Erythroblast (primary cell): ENCODE data around the gene MTOR.
"Not testable (repeated sequence)": the region's sequence is repeated elsewhere in the genome, so short reads cannot be mapped to it uniquely, and the experiment has no call there.

Source experiments
- DNase-seq, 2 experiments: peaks; one replicate each; lab custom pipeline; 2025; lab: John Stamatoyannopoulos, UW
- GATA1 ChIP-seq: IDR thresholded peaks from 2 replicates; pipeline ENCODE4 v1.6.1; 2011; ENCODE audit warnings: low read depth, mild to moderate bottlenecking, control low read depth, low read length, moderate library complexity
- POLR2A ChIP-seq: IDR thresholded peaks from 2 replicates; pipeline ENCODE4 v1.6.1; 2011; ENCODE audit warnings: mild to moderate bottlenecking, low read length

MTOR gene

DNA sequence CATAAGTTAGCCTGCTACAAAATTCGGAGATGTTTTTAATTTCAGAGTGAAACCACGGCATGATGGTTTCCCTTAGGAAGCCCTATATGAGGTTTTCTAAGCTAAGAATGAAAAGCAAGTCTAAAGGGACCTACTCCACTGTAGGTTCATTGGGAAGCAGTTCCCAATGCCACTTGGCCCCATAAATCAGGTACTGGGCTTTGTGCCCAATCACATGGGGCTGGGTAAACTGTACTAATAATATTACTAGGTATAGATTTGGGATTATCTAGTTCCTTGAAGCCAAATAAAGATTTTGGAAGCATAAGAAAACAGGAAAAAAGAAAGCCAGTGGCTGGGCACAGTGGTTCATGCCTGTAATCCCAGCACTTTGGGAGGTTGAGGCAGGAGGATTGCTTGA, 92.2 kb downstream of the MTOR start:
- DNase-seq = no peak
- TF ChIP-seq POLR2A (no peak), GATA1 (no peak)

DNA sequence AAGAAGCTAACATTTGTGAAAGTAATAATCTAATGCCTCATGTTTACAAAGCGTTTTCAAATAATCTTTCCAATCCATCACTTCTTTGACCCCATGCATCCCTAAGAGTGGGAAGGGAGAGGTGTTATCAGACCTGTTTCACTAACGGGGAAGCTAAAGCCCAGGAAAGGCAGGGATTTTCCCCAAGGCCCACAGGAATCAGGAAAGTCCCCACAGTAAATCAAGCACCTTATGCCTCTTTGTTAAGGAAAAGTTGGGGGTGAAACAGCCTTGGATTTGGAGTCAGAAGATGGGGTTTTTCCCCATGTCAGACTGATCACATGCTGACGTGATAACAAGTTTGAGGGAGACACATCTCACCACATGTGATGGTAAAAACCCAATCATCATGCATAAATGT, 93.1 kb downstream of the MTOR start:
- no peak for TF ChIP-seq POLR2A
- TF ChIP-seq GATA1 = no peak
- no peak for DNase-seq

DNA sequence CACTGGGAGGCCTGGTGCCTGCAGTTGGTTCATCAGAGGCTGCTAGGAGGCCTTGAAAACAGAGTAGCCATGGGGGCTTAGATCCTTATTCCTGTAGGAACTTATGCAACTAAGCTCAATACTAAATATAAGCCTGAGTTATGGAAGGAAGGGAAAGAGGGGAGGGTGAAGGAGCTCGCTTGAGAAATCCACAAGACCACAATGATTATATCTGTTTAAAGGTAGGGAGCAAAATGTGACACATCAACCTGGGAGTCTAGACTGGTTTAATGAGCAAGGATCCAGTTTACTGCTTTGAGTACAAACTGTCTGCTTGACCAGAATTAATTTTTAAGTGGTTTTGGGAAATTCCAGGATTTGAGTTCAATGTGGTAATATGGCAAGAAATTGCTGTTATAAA, 93.6 kb downstream of the MTOR start:
- TF ChIP-seq POLR2A (no peak), GATA1 (no peak)
- no peak for DNase-seq

DNA sequence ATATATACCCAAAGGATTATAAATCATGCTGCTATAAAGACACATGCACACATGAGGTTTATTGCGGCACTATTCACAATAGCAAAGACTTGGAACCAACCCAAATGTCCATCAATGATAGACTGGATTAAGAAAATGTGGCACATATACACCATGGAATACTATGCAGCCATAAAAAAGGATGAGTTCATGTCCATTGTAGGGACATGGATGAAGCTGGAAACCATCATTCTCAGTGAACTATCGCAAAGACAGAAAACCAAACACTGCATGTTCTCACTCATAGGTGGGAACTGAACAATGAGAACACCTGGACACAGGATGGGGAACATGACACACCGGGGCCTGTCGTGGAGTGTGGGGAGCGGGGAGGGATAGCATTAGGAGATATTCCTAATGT, 95.6 kb downstream of the MTOR start:
- DNase-seq = not testable (repeated sequence)

DNA sequence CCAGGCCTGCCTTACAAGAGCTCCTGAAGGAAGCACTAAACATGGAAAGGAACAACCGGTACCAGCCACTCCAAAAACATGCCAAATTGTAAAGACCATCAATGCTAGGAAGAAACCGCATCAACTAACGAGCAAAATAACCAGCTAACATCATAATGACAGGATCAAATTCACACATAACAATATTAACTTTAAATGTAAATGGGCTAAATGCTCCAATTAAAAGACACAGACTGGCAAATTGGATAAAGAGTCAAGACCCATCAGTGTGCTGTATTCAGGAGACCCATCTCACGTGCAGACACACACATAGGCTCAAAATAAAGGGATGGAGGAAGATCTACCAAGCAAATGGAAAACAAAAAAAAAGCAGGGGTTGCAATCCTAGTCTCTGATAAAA, 99.6 kb downstream of the MTOR start:
- not testable (repeated sequence) for DNase-seq

DNA sequence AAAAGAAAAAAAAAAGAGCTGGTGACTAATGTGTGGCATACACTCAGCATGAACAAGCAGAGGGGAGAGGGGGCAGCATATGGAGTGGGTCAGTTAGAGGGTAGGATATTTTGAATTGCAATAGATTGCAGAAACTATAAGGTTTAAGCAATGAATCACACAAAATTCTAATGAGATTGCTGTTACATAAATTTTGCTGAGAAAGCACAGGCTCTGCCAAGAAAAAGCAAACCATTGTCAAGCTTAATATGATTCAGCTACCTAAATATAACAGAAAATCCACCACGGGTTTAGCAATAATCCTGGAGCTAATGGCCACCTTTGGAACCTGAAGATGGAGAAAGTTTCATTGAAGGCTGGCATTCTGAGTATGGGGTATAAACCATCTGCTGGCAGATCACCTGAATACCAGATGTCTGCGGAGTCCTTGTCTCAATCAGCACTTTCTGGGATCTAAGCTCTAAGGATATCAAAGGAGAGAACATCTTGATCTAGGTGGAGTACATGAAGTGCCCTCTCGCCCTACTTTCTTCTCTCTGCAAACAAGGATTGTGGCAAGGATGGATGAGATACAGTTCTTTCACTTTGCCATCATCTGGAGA, 103.5 kb downstream of the MTOR start:
- no peak for DNase-seq
- TF ChIP-seq GATA1 (no peak), POLR2A (no peak)

DNA sequence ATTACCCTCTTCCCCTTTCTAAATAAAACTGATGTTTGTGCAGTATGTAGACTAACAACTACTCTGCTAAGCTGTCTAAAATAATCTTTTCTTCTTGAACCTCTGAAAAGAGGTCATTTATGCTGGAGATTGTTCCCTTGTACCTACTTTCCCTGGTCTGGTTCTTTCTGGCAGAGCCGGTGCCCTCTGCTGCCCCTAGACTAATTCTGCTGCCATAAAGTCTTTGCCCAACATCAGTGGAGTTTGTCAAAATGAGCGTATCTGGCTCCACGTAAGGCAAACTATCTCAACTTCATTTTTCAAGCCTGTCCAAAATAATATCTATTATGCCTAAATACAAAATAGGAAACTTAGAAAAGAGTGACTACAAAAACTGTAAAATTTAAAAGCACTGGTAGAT, 104.1 kb downstream of the MTOR start:
- DNase-seq = no peak
- TF ChIP-seq POLR2A (no peak), GATA1 (no peak)

DNA sequence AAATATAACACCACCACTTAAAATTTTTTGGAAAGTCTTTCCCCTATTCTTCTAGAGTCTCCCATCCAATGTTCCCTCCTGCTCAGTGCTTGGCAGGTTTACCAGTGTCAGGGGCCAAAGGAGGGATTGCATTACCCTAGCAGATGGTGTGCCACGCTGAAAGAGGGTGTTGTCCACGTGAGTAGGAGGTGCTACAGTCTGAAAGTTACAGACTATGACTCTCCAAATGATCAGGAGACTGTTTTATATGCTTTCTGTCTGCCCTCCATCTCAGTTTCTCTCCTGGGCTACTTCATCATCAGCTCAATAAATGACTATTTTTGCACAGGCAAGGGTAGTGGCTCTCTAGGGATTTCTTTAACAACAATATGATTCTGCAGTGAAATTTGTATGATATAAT, 104.5 kb downstream of the MTOR start:
- TF ChIP-seq GATA1 = no peak
- TF ChIP-seq POLR2A = no peak
- DNase-seq = no peak

DNA sequence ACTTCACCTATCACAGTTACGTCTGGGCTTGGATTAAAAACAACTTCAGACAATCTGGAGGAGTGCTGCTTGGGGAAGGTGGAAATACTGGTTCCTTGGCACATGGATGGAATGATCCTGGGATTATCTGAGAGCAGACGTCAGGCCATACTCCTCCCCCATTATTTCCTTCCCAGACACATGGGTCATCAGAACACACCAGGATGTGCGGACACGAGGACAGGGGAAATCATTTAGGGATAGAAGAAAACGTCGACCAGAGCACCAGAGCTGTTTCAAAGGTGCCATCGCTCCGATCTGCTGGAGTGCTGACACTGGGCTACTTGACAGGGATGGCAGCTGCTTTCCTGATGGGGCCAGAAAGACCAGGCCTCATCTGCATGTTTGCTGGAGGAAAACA, 105.0 kb downstream of the MTOR start:
- no peak for DNase-seq
- TF ChIP-seq GATA1 = no peak
- no peak for TF ChIP-seq POLR2A

DNA sequence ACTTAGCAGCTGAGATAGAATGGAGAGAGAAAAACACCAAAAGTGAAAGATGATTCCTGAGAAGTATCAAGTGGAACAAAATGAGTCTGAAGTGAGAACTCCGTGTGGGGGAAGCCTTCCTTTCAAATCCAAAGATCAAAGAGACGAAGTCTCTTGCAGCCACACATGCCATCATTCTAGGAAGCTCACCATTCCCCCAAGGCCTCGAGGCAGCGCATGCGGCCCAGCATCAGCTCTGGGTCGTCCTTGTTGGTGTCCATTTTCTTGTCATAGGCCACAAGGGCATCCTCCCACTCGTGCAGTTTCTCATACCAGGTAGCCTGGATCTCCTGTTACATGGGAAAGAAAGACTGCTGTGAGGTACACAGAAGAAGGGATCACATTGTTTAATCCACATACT, 105.4 kb downstream of the MTOR start:
- DNase-seq = no peak
- TF ChIP-seq POLR2A (no peak), GATA1 (no peak)

DNA sequence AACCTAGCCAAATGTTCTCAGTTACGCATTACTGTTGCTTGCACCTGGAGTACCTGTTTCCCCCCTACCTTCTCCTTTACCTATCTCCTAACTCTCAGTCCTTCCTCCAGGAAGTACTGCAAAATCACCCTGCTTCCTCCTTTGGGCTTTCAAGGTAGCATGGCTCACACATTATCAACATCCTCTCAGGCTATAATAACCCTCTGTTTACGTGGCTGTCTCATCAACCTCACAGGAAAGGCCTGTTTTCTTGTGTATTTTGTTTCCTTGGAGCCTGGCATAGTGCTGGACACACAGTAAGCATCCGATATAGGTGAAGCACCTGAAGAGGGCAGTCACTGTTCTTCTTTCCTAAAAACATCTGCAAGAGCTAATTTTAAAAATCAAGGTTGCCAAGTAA, 105.9 kb downstream of the MTOR start:
- TF ChIP-seq GATA1 = no peak
- TF ChIP-seq POLR2A = no peak
- DNase-seq = no peak

DNA sequence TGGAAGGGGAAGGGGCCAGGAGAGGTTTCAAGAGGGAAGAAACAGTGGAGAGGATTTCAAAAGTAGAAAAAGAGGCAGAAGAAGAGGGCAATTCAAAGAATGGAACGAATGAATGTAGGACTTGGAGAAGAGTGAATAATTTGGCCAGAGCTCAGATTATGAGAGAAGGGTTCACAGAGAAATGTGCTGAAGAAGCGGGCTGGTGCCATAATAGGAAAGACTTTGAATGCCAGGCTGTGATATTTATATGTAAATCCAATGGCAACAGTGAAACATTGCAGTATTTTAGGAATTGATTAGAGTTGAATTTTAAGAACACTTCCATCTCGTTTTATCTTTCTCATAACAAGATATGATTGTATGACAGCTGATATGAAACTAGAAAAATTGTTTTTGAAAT, 109.2 kb downstream of the MTOR start:
- DNase-seq = no peak
- no peak for TF ChIP-seq POLR2A
- TF ChIP-seq GATA1 = no peak

DNA sequence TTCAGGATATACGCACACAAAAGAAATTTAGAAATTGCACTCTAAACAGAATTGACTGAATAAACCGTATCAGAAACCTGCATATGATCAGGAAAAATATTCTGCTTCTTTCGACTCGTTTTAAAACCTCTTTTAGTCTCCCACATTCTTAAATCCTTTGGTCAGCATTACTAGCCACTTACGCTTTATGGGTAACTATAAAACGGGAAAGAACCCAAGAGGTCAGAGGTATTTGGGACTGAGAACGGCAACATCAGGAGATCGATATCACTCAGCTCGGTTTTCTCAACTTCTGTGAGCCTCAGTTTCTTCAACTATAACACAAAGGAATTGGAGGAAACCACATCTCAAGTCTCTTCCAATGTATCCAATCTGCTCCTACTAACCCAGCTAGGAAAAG, 109.6 kb downstream of the MTOR start:
- TF ChIP-seq POLR2A (no peak), GATA1 (no peak)
- DNase-seq = no peak

DNA sequence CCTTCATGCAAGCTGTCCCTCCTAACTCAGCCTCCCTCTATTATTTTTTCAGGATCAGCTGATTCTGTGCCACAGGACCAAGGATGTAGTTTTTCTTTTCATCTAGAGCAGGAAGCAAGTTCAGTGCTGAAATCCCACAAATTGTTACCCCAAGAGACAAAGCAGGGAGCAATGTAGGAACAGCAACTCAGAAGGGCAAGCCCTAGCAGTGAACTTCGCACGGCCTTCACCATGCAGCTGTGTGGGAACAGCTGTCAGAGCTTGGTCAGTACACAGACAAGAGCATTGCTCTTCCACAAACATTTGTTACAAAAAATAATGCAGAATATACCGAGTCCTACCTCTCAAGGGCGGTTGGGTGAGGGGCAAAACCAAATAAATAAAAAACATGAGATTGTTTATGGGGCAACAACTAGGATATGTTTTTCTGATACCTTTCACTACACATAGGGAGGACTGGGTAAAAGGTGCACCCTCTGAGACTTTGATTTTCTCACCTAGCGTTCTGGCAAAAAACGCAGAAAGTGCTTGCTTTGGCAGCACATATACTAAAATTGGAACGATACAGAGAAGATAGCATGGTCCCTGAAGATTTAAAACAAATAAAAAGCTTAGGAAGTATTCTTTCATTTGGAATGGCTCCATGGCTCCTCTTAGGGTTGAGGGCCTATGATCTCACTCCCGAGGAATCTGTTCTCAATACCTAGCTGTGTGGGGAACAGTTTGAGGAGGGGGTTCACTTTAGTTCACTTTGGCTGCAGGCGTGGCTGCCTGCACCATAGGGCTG, 110.3 kb downstream of the MTOR start:
- DNase-seq = no peak

DNA sequence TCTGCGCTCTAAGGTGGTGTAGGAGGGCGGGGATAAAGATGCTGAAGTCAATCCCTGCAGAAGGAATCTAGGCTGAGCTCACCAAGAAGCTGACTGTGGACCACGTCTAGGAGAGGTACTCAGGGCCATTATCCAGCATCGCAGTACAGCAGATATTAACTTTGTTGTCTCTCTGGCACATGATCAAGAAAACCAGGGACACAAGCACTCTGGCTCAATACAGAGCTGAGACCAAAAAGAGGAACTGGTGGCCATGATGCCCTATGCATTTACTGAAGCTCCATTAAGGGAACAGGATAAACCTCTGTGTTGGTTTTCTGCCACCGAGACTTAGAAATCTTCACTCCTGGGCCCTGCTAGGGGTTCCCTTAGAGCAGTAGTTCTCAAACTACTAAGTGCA, 111.2 kb downstream of the MTOR start:
- TF ChIP-seq GATA1 (no peak), POLR2A (no peak)

More for the DNA sequence above, 110.3 kb downstream of the MTOR start:
- TF ChIP-seq POLR2A = no peak
- no peak for TF ChIP-seq GATA1

More for the DNA sequence above, 111.2 kb downstream of the MTOR start:
- no peak for DNase-seq
